ENCODE results near the gene TIMM17B.
A peak's percentile ranks its signal among the peaks of the same experiment; 100 is the strongest.

TIMM17B gene

GRCh38 chrX:48919360-48919841, 21.8 kb upstream of the TIMM17B start:
- peak overlapping the region; percentile 33 for H3K4me3 ChIP-seq (ENCODE audit: low read depth, low read length)

GRCh38 chrX:48918643-48919340, 21.2 kb upstream of the TIMM17B start, which contains the start of gene PIM2:
PIM2 (minus strand) TSS chrX:48919024; CDS start chrX:48918834, 190 bp downstream.
- H3K4me3 ChIP-seq (ENCODE audit: low read depth, low read length): peak within 1 kb of the TSS; percentile 88

- peak overlapping the region; percentile 88 for H3K4me3 ChIP-seq (ENCODE audit: low read depth, low read length)
Measured at GRCh38 chrX:48918301-48918642, 20.7 kb upstream of the TIMM17B start.

- H3K4me3 ChIP-seq (ENCODE audit: low read depth, low read length): peak overlapping the region; percentile 88
Measured at GRCh38 chrX:48917139-48918001, 19.8 kb upstream of the TIMM17B start.

GRCh38 chrX:48914593-48915493, 17.3 kb upstream of the TIMM17B start:
- H3K4me3 ChIP-seq (ENCODE audit: low read depth, low read length): no peak overlapping the region

- no peak overlapping the region for H3K4me3 ChIP-seq (ENCODE audit: low read depth, low read length)
Measured at GRCh38 chrX:48913605-48914366, 16.2 kb upstream of the TIMM17B start.

GRCh38 chrX:48911412-48912182, 14.0 kb upstream of the TIMM17B start, which contains the start of gene SLC35A2:
SLC35A2 (minus strand) TSS chrX:48911646; CDS start chrX:48911636, 10 bp downstream.
- H3K4me3 ChIP-seq (ENCODE audit: low read depth, low read length): peak within 1 kb of the TSS; percentile 60

GRCh38 chrX:48910926-48911411, 13.4 kb upstream of the TIMM17B start:
- H3K4me3 ChIP-seq (ENCODE audit: low read depth, low read length): peak overlapping the region; percentile 60

GRCh38 chrX:48909703-48910294, 12.2 kb upstream of the TIMM17B start:
- no peak overlapping the region for H3K4me3 ChIP-seq (ENCODE audit: low read depth, low read length)

- H3K4me3 ChIP-seq (ENCODE audit: low read depth, low read length): no peak overlapping the region
Measured at GRCh38 chrX:48908600-48908999, 11.0 kb upstream of the TIMM17B start.

GRCh38 chrX:48905090-48905790, 7.7 kb upstream of the TIMM17B start:
- H3K4me3 ChIP-seq (ENCODE audit: low read depth, low read length): no peak overlapping the region

- no peak overlapping the region for H3K4me3 ChIP-seq (ENCODE audit: low read depth, low read length)
Measured at GRCh38 chrX:48904626-48905025, 7.1 kb upstream of the TIMM17B start.

GRCh38 chrX:48904180-48904579, 6.6 kb upstream of the TIMM17B start:
- H3K4me3 ChIP-seq (ENCODE audit: low read depth, low read length): no peak overlapping the region

- no peak overlapping the region for H3K4me3 ChIP-seq (ENCODE audit: low read depth, low read length)
Measured at GRCh38 chrX:48903290-48903689, 5.7 kb upstream of the TIMM17B start.

- H3K4me3 ChIP-seq (ENCODE audit: low read depth, low read length): no peak overlapping the region
Measured at GRCh38 chrX:48902776-48903175, 5.2 kb upstream of the TIMM17B start.

- no peak overlapping the region for H3K4me3 ChIP-seq (ENCODE audit: low read depth, low read length)
Measured at GRCh38 chrX:48902135-48902534, 4.6 kb upstream of the TIMM17B start.

GRCh38 chrX:48901069-48901468, 3.5 kb upstream of the TIMM17B start:
- no peak overlapping the region for H3K4me3 ChIP-seq (ENCODE audit: low read depth, low read length)

- no peak overlapping the region for H3K4me3 ChIP-seq (ENCODE audit: low read depth, low read length)
Measured at GRCh38 chrX:48899078-48899410, 1.5 kb upstream of the TIMM17B start.
